Occipital lobe (tissue), 2 donors: Measurements from ENCODE around the gene DGCR6L. TPM values are rescaled to one million over a fixed set of nuclear protein-coding genes. Genes with fewer than 3 reads are reported as not detected.
"Not testable (repeated sequence)": the region's sequence is repeated elsewhere in the genome, so short reads cannot be mapped to it uniquely, and the experiment has no call there.

ENCODE experiments used
- DNase-seq: peaks from one replicate; lab custom pipeline; 2025; lab: John Stamatoyannopoulos, UW
- total RNA-seq: library from RNA; depleted of rRNA; stranded (reverse); fragments of >200 nt; gene quantifications from one replicate; pipeline ENCODE4 v1.2.3, GENCODE V29; 2014

The DGCR6L gene
- total RNA-seq, 1 donor from 2014 or later, result 25.1 TPM

- no peak for DNase-seq
Measured at GRCh38 chr22:20276468-20276867, 43.4 kb downstream of the DGCR6L start.

GRCh38 chr22:20275836-20276235 lies 44.0 kb downstream of the DGCR6L start:
- DNase-seq, result no peak

DNA sequence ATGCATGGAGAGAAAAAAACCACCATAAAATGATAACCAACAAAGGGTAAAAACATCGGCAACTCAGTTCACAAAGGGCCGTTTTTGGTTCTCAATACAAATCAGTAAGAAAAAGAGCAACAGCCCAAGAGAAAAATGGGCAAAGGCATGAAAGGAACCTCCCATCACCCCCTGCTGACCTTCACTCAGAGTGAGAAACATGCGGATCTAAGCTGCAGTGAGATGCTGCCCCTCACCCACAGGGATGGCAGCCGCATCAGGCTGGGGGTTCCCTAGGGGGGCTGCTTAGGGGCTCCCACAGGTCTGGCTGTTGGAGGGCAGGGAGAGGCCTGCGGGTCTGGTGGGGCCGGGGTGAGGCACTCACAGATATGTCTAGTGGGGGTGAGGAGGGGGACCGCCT lies 44.5 kb downstream of the DGCR6L start:
- DNase-seq, result not testable (repeated sequence)

GRCh38 chr22:20274374-20274773 lies 45.5 kb downstream of the DGCR6L start:
- not testable (repeated sequence) for DNase-seq

GRCh38 chr22:20273758-20274181 lies 46.1 kb downstream of the DGCR6L start:
- DNase-seq, result no peak

- DNase-seq, result peak; percentile 39
Measured at GRCh38 chr22:20272700-20273099, 47.2 kb downstream of the DGCR6L start.

- no peak for DNase-seq
Measured at GRCh38 chr22:20272174-20272573, 47.7 kb downstream of the DGCR6L start.

DNA sequence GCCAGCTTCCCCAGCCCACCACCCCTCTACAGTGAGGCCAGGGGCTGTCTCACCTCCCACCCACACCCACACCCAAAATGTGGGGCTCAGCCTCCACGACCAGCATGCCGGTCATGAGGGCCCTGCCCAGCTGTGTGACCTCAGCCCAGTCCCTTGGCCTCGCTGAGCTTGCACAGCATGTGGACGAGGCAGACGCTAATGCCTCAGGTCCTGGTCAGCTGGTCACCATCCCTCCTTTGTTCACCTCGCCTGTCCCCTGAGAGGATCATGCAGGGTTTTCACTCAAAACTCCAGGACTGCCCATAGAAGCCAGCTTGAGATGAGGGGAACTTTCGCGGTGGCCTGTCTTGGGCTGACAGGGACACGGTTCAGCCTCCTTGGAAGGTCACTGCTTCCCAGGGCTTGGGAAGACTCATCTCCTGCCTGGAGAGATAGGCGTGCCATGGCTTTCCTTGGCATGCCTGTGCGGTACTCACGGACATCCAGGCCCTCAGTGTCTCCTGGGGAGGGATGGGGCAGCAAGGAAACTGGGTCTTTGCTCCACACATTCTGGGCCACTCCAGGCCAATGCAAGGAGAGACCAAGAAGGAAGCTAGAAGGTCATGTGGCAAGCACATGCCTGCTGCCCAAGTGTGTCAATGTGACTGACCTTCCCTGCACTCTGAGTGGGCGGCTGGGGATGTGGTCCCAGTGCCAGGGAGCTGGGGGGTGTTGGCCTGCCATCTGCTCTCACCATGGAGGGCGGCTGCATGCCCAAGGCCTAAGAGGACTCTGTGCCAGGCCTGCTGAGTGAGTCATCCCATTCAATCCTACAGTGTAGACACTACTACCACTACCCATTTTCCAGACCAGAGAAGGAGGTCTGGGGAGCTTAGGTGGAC lies 48.5 kb downstream of the DGCR6L start:
- no peak for DNase-seq

- DNase-seq, result not testable (repeated sequence)
Measured at GRCh38 chr22:20270190-20271113, 49.4 kb downstream of the DGCR6L start.

DNA sequence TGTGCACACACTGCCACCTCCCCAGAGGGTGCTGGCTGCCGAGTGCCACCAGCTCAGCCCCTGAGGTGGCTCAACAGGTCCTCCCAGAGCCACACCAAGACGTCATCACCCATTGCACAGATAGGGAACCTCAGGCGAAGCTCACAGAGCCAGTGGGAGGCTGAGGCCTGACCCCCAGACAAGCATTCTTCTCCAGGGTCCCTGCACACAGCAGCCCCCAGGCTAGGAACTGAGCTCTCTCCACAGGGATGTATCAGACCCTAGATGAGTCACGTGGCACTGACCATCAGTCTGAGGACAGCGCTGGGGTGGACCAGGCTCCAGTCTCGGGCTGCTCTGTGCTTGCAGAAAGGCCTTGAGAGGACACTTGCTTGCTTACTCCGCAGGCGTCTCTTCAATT lies 50.2 kb downstream of the DGCR6L start:
- DNase-seq, result not testable (repeated sequence)

- DNase-seq, result not testable (repeated sequence)
Measured at GRCh38 chr22:20269201-20269600, 50.7 kb downstream of the DGCR6L start.

DNA sequence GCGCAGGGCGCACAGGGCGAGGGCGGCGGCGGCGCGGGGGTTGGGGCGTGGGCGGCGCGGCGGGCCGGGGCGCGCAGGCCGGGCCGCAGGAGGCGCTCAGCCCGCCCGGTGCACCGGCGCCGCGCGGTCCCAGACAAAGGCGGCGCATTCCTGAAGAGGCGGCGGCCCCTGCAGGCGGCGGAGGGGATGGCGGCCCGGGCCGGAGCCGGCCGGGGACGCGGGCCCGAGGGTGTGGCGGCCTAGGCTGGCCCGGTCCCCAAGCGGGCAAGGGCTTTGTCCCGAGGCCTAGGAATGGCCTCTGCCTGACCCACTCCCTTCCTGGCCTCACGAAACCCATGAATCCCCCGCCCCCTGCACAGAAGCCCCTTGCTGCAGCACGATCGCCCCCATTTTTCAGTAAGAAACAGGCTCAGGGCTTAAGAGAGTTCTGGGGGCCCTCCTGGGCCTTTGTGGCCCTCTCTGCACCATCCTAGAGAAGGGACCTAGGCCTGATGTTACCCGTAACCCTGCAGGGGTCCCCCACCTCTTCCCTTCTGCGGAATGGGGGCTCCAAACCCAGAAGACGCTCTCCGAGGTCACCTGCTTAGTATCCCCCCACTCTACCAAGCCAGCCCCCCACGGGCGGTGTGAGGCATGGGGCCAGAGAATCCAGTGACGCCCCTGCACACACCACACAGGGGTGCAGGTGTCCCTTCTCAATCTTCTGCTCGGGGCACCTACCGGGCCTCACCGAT lies 51.4 kb downstream of the DGCR6L start, which contains the start of gene RTN4R:
RTN4R (minus strand) TSS at position 40 of the 734 bp plus-strand sequence. CDS start 226 bp downstream, outside the sequence.
- peak; percentile 31 for DNase-seq

DNA sequence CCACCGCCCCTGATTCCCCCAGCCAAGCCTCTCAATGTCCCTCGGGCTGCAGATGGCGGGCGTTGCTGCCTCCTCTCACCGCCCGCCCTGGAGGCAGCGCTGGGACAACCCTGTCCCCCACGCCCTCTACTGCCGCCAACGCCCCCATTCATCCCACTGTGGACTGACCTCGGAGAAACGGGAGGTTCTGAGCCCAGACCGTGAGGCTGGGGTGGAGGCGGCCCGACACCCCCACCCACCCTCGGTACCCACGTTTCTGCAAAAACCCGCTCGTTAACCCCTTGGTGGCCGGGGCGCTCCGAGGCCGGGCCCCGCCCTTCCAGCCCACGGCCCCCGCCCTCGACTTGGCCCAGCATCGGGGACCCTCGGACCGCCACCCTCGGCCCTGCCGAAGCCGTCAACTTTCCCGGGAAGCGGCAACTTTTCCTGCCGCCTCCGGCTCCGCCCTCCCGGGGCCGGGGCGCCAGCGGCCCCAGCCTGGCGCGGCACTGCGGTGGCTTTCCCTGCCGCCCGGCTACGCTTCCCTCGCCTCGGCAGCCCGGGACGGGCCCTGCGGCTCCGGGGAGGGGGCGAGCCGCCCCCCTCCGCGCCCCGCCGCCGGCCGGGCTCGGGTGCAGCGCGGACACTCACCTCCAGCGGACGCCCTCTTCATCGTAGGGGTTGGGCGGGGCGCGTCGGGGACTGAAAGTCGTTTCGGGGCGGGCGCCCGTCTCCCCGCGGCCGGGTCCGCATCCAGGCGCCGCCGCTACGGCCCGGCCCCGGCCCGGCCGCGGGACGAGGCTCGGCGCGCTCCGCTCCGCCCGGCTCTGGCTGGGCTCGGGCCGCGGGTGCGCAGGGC lies 52.2 kb downstream of the DGCR6L start:
- DNase-seq, result no peak

- not testable (repeated sequence) for DNase-seq
Measured at GRCh38 chr22:20266667-20267440, 53.0 kb downstream of the DGCR6L start.

GRCh38 chr22:20265772-20266666 lies 53.8 kb downstream of the DGCR6L start:
- not testable (repeated sequence) for DNase-seq

- peak; percentile 40 for DNase-seq
Measured at GRCh38 chr22:20264614-20265452, 55.0 kb downstream of the DGCR6L start.
